GM18867 (cell line): Measurements from ENCODE around the gene ABCB8.

Experiments
- ATAC-seq: cut with Tn5 transposase; IDR thresholded peaks from one replicate; pipeline ENCODE4 v1.9.1; 2021; ENCODE audit warnings: mild to moderate bottlenecking, moderate library complexity; ENCODE audit not compliant: unreplicated experiment

Gene ABCB8

GRCh38 chr7:151028131-151028947 lies at the start of gene ABCB8:
TSS of gene ABCB8 (plus strand) at chr7:151028450. CDS start at chr7:151028516, 66 bp downstream.
- ATAC-seq = peak; percentile 96

GRCh38 chr7:150979713-150980390 lies 48.4 kb upstream of the ABCB8 start:
- no peak for ATAC-seq

- ATAC-seq = no peak
Measured at GRCh38 chr7:150980663-150981062, 47.6 kb upstream of the ABCB8 start.

- no peak for ATAC-seq
Measured at GRCh38 chr7:150981644-150982043, 46.6 kb upstream of the ABCB8 start.

GRCh38 chr7:150982351-150982750 lies 45.9 kb upstream of the ABCB8 start:
- ATAC-seq = no peak

GRCh38 chr7:150983893-150984368 lies 44.3 kb upstream of the ABCB8 start:
- no peak for ATAC-seq

GRCh38 chr7:150986099-150986512 lies 42.1 kb upstream of the ABCB8 start:
- ATAC-seq = no peak

- ATAC-seq = no peak
Measured at GRCh38 chr7:150986556-150986955, 41.7 kb upstream of the ABCB8 start.

GRCh38 chr7:150988230-150989226 lies 39.7 kb upstream of the ABCB8 start:
- ATAC-seq = no peak

GRCh38 chr7:150989456-150989855 lies 38.8 kb upstream of the ABCB8 start:
- no peak for ATAC-seq

GRCh38 chr7:150990416-150991186 lies 37.6 kb upstream of the ABCB8 start, which contains the start of gene NOS3:
TSS of gene NOS3 (plus strand) at chr7:150991017. CDS start at chr7:150993804, 2,787 bp downstream.
- ATAC-seq = no peak

- no peak for ATAC-seq
Measured at GRCh38 chr7:150992051-150992640, 36.1 kb upstream of the ABCB8 start.

GRCh38 chr7:150992833-150993302 lies 35.4 kb upstream of the ABCB8 start:
- peak; percentile 67 for ATAC-seq

- ATAC-seq = no peak
Measured at GRCh38 chr7:150993511-150993910, 34.7 kb upstream of the ABCB8 start.

- ATAC-seq = no peak
Measured at GRCh38 chr7:150994141-150994837, 34.0 kb upstream of the ABCB8 start.

GRCh38 chr7:150994838-150995510 lies 33.3 kb upstream of the ABCB8 start:
- no peak for ATAC-seq

- no peak for ATAC-seq
Measured at GRCh38 chr7:150996376-150997074, 31.7 kb upstream of the ABCB8 start.

- ATAC-seq = no peak
Measured at GRCh38 chr7:150997075-150997511, 31.2 kb upstream of the ABCB8 start.
